ENCODE data around the gene ATAD3C.
"Not testable (repeated sequence)": the region's sequence is repeated elsewhere in the genome, so short reads cannot be mapped to it uniquely, and the experiment has no call there.

- TF ChIP-seq, protein P1, sequence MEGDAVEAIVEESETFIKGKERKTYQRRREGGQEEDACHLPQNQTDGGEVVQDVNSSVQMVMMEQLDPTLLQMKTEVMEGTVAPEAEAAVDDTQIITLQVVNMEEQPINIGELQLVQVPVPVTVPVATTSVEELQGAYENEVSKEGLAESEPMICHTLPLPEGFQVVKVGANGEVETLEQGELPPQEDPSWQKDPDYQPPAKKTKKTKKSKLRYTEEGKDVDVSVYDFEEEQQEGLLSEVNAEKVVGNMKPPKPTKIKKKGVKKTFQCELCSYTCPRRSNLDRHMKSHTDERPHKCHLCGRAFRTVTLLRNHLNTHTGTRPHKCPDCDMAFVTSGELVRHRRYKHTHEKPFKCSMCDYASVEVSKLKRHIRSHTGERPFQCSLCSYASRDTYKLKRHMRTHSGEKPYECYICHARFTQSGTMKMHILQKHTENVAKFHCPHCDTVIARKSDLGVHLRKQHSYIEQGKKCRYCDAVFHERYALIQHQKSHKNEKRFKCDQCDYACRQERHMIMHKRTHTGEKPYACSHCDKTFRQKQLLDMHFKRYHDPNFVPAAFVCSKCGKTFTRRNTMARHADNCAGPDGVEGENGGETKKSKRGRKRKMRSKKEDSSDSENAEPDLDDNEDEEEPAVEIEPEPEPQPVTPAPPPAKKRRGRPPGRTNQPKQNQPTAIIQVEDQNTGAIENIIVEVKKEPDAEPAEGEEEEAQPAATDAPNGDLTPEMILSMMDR (IDR thresholded peaks at IDR 0.05), result not testable (repeated sequence)
- not testable (repeated sequence) for TF ChIP-seq POLR2A, POLR2AphosphoS5 (IDR thresholded peaks at IDR 0.05)
Observed at GRCh38 chr1:1509465-1509850, 60.0 kb downstream of the ATAD3C start.

Data from upper lobe of left lung (tissue), 4 donors.